SK-N-MC (cell line): ENCODE measurements around the gene RELN.

Experiments used
- EZH2 ChIP-seq: fragments of 200-600 bp; sonication (generic); IDR thresholded peaks from one replicate; pipeline ENCODE4 v1.6.1; 2017; ENCODE audit warnings: antibody characterized with exemption
- FOXP2 ChIP-seq: optimal IDR thresholded peaks from 2 replicates; pipeline ENCODE3; 2011; ENCODE audit warnings: mild to moderate bottlenecking, moderate library complexity; ENCODE audit not compliant: insufficient read depth; ENCODE audit errors: extremely low read length, control extremely low read depth
- POLR2AphosphoS5 ChIP-seq: IDR thresholded peaks from 2 replicates; pipeline ENCODE4 v1.6.1; 2012; ENCODE audit warnings: mild to moderate bottlenecking, low read depth, low read length, borderline replicate concordance

DNA sequence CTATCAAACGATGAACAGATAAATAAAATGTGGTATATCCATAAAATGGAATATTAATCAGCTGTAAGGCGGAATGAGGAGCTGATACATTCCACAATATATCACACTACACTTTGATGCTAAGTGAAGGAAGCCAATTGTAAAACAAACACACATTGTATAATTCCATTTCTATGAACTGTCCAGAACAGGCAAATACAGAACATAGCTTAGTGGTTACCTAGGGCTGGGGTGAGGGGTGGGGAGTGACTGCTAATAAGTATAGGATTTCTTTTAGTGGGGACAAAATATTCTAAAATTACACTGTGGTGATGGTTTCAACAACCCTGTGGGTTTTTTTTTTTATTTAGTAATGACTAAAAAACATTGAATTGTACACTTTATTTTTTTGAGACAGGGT lies 461.3 kb downstream of the RELN start:
- TF ChIP-seq EZH2 (no peak), POLR2AphosphoS5 (no peak), FOXP2 (no peak)
